Fibroblast of the conjunctiva (primary cell): ENCODE measurements around the gene LRP1-AS.
A peak's percentile ranks its signal among the peaks of the same experiment; 100 is the strongest.

Source experiments
- DNase-seq: peaks from one replicate; pipeline ENCODE4 v3.0.0-alpha.2; 2010; ENCODE audit warnings: low read depth

The LRP1-AS gene

DNA sequence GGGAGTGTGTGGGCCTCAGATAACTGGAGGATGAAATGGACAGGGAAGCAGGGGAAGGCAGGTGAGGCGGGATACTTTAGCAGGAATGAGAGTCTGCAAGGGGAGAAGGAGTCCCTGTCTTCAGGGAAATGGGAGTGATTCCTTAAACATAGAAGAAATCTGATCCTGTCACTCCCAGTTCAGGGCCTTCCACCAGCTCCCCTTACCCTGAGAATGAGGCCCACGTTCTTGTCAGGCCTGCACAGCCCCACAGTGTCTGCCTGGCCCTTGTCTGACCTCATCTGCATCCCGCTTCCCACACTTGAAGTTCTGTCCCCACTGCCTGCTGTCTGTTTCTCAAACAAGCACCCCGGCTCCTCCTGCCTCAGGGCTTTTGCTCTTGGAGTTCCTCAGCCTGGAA lies 12.6 kb upstream of the LRP1-AS start:
- no peak for DNase-seq

DNA sequence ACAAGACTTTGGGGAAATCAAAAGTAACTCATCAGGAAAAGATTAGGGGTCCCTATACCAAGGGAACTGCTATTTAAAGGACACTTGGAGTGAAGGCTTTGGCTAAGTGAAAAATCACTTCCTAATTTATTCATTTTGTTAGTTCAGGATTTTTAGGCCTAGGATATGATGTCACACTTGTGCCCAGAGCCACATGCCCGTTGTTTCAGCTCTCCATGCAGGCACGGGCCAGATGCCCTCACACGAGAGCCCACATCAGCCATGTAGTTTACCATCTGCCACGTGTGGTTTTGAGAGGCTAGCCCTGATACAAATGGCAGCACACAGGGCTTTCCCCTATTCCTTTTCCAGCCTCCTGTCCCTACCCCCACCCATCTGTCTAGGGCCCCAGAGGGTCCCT lies 11.9 kb upstream of the LRP1-AS start:
- no peak for DNase-seq

DNA sequence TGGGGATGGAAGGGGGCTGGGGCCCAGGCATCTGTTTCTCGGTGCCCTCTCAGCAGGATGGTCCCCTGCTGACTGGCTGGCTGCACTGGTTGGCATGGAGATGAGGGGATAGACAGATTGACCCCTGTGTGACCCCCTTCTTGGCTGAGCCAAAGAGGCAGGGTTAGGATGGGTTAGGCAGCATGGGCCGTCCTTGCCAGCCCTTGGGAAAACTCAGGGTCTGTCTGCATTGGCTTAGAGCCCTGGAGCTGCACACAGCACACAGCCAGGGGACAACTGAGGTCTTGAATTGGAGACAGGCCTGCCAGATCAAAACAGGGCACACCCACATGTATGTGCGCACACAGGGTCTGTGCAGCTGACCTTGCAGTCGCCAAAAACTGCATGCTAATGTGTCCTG lies 11.2 kb upstream of the LRP1-AS start:
- no peak for DNase-seq

DNA sequence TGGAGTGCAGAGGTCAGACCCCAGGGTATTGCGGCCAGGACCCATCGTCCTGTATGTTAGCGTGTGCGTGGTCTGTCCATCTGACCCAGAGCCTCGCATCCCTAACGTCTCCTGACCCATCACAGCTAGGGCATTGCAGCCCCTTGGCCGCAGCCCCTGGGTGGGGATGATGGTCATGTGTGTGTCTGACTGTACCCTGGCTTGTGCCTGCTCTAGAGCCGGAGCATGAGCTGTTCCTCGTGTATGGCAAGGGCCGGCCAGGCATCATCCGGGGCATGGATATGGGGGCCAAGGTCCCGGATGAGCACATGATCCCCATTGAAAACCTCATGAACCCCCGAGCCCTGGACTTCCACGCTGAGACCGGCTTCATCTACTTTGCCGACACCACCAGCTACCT lies 10.8 kb upstream of the LRP1-AS start:
- no peak for DNase-seq

DNA sequence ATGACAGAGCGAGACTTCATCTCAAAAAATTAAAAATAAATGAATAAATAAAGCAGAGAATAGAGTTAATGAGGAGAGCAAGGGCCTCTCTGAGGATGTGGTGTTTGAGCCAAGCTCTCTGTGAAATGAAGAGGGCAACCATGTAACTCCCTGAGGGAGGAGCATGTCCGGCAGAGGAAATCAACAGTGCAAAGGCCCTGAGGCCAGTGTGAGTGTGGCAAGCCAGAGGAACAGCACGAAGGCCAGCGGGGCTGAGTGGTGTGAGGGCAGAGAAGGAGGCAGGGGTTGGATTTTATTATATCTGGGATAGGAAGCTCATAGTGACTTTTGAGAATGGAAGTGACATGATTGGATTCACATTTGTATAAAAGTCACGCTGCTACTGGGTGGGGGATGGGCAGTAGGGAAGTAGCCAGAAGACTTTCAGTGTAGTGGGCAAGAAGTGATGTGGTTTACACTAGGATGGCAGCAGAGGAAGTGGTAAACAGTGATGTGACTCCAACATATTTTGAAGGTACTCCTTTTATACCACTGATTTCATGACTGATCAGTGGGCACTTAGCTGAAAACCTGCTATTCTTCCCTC lies 10.3 kb upstream of the LRP1-AS start:
- no peak for DNase-seq

DNA sequence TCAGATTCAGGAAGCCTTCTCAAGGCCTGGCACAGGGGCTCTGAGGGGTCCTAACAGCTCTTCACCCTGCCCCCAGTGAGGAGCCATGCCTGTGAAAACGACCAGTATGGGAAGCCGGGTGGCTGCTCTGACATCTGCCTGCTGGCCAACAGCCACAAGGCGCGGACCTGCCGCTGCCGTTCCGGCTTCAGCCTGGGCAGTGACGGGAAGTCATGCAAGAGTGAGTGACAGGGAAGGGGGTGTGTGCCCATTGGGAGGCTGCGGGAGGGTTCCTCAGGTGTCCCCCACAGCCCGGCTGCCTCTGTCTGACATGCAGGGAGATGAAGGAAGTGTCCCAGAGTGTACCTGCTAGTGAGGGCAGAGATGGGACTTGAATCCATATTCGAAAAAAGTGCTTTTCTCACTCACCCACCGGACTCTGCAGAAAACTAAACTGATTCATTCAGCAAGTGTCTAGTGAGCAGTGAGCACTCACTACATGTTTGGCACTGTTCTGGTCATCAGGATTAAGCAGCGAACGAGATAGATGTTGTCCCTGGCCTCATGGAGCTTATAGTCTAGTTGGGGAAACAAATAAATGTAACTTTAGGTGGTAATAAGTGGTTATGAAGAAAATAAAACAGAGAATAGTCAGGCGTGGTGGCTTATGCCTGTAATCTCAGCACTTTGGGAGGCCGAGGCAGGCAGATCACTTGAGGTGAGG lies 9.4 kb upstream of the LRP1-AS start:
- DNase-seq = no peak

DNA sequence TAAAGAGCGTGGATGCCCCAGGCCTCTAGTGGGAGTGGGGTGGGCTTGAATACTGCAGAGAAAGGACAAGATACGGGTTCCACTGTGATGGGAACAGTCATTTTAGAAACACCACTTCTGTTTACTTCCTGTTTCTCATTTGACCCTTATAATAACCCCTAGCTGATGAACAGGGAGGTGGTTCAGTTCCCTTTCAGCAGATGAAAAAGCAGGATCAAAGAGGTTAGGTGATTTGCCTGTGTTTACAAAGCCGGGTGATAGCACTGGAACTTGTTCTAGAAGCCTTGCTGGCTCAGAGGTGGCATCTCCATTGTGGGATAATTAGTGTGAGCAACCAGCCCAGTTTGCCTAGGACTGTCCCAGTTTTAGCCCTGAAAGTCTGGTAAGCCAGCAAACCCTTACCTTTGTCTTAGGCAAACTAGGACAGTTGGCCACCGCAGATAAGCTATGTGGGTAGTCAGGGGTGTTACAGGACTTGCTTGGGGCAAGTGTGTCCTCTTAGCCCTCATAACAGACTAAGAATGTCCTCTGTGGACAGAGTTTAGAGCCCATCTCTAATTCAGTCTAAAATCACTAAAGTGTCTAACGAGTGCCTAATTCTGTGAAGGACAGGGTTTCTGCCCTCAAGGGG lies 7.5 kb upstream of the LRP1-AS start:
- no peak for DNase-seq

DNA sequence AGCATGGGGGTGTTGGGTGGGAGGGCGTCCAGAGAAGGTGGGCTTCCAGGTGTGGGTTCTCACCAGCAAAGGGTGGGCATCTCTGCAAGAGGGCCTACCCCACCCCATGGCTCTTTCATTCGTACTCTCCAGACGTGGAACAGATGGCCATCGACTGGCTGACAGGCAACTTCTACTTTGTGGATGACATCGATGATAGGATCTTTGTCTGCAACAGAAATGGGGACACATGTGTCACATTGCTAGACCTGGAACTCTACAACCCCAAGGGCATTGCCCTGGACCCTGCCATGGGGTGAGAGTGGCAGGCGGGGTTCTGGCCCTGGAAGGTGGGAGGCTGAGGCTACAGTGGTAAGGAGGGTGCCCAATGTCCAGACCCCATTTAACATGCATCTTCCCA lies 6.7 kb upstream of the LRP1-AS start:
- DNase-seq = no peak

DNA sequence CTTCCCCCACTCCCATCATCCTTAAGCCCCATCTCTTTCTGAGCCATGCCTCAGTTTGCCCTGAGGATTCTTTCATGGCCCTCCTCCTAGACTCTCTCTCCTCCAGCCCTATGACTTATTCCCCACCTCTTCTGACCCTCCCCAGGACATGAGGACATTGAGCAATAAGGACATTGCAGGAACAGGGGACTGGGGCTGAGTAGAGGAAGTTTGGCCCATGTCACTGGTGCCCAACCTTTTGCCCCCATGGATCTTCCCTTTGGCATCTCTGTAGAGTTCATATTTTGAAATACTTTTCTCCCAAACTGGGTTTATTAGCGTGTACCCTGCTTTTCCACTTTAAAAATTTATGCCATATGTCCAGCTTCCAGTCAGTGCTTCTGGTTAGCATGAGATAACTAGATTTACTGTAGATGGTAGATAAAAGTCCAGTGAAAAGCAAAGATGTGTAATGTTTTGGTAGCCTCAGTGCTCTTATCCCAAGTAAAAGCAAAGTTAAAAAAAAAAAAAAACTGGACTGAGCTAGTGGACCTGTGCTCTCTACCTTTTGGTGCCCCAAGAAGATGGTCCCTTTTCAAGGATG lies 6.1 kb upstream of the LRP1-AS start:
- no peak for DNase-seq

DNA sequence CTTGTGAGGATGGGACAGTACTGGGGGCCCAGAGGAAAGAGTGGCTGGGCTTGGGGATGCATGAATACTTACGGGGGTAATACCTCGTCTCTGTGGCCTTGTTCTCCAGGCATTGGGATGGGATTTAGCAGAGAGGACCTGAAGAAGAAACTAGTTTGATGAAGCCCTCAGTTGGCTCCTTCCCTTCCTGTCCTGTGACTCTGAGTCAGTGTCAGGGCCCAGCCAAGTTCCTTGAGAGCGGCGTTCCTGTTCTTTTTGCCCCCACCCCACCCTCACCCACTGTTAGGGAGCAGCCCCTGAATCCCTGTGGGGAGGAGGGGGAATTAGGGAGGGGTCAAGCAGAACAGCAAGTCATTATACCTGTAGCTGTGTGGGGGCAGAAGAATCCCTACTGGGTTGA lies 5.2 kb upstream of the LRP1-AS start:
- no peak for DNase-seq

DNA sequence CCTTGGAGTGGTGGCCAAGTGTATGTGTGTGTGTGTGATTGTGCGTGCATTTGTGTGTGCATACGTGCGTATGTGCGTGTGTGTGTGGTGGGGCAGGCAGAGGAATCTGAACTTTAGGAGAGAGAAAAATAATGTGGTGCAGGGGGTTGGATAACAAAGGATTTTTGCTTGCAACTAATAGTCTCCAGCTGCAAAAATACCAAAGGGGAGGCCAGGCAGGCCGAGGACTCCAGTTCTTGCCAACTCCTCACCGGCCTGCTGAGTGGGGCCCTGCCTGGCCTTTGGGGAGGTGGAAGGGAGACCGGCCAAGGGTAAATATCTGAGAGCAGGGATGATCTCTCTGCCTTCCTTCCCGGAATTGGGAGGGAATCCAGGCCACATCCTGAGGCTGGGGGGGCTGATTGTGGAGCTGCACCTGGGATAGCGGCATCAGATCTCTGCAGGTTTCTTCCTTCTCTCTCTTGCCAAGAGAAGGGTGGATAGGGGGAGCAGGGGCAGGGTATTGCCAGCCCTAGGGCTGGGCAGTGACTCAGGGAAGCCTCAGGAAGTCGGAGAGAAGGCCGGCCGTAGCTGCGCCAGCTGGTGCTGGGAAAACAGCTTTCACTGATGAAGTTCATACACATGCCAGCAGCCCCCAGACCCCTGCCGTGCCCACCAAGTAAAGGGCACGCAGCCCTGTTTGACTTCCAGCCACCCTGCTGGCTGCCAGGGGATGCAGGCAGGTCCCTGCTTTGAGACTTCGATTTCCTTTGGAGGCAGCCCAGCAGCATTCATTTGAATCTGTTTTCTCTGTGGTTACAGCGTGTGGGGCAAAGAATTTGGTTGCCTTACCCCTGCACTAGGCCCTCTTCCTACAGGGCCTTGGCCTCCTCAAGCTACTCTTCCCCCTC lies 4.6 kb upstream of the LRP1-AS start:
- peak; percentile 87 for DNase-seq

DNA sequence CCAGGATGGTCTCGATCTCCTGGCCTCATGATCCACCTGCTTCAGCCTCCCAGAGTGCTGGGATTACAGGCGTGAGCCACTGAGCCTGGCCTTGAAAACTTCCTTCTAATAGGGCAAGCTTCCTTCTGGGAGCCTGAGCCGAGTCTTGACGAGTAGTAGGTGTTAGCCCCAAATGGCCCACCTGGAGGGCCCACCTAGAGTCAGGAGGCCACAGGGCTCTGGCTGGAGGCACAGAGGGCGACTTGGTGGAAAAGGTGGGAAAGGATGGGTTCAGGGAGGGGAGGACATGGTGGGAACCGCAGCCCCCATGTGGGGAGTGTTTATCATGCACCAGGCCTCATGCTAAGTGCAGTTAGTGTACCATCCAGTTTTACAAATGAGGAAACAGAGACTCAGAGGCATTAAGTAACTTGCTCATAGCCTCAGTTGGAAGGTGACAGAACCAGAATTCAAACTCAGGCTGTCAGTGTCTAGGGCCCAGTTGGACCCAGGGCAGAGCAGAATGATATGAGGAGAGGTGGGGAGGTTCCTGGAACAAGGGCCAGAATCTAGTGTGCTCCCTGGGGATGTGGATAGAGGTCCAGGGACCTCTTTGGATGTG lies 3.1 kb upstream of the LRP1-AS start:
- no peak for DNase-seq

DNA sequence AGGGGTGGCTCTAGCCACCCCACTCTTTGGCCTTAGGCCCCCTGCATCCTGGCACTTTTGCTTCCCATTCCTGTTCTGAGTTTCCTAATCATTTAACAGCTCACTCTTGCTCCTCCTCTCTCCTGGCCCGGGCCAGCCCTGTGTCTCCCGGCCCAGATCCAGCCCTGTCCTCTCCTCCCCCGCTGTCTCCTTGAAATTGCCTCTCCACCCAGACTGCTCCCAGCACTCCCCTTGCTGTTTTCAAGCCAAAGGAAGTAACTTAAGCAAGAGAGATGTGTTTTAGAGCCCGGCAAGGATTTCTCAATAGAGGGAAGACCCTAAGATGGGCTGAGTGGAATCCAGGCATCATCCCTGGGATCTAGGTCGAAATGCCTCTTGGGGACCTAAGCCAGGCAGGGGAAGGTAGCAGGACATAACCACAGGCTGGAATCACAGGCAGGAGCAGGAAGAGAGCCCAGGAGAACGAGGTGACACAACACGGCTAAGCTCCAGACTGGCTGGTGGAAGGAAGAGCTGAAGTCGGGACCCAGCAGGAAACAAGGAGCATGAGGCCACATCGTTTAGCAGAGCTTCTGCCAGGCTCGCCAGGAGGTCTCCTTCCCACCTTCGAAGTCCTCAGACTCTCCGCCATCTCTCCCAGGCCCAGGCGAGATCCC lies 2.0 kb upstream of the LRP1-AS start:
- peak; percentile 81 for DNase-seq

DNA sequence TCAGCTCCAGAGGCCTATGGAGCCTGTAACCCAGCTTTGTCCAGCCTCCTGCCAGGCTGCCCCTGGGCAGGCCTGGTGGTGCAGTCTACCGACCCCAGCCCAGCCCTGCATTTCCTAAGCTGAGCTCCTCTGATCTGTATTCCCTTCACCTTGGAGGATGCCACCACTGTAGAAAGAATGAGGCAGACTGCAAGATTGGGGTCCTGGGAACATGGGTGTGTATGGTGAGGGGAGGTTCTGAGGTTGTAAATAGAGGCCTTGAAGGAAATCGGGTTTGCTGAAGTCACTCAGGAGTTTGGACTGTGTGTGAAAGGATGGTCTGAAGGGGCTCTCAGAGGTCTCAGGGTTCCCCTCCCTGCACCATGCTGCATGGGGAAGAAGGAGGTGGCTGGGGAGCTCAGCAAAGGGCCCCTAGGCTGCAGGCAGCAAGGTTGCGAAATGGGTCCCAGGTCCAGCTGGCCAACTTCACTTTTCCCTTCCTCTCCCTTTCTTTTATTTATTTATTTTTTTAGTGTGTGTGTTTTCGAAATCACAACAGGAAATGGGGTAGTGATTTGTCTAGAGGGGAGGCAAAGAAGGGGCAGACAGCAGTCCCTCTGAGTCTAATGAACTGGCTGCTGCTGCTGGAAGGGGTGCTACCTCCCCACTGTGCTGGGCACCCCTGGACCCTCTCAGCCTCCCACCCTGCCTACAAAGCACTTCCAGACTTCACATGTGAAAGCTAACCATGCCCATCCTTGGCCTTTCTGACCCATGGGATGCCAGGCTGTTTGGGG lies 1.2 kb upstream of the LRP1-AS start:
- no peak for DNase-seq

DNA sequence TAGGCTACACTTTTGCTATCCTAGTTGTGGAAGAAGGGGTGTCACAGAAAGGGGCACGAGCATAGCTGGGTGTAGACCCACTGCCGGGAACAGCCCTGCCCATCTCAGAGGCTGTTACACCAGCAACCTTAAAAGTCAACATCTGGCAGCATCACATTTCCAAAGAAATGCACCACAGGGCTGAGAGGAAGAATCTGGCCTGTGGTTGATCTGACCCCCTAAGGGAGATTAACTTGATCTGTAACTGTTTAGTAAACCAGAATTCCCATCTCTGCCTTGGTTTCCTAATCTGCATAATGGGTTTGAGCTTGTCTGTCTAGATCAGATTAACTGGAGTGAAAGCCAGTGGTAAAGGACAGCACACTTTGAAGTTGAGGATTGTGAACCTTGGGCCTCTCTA lies 1.3 kb downstream of the LRP1-AS start:
- no peak for DNase-seq

DNA sequence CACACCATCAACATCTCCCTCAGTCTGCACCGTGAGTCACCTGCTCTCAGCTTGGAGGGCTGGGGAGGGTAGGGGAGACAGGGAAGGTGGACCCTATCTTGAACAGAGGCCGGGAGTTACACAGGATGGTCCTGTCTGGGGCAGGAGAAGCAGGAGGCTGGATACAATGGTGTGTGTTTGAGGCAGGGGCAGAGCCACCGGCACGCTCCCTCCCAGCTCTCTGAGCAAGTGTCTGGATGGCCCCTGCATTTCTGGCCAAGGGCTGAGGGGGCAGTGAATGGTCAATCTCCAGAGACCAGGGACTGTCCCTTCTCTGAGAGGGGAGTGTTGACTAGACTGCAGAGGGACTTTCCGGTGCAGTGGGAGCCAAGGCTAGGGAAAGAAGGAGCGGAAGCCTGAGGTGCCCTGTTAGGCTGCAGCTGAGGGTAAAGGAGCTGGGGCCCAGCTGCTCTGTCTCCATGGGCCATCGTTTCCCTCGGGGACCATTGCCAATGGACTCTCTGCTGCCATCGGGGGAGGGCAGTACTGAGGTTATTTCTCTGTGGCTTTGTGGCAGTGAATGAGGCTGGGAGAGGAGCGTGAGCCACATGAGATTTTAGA lies 1.9 kb downstream of the LRP1-AS start:
- no peak for DNase-seq

DNA sequence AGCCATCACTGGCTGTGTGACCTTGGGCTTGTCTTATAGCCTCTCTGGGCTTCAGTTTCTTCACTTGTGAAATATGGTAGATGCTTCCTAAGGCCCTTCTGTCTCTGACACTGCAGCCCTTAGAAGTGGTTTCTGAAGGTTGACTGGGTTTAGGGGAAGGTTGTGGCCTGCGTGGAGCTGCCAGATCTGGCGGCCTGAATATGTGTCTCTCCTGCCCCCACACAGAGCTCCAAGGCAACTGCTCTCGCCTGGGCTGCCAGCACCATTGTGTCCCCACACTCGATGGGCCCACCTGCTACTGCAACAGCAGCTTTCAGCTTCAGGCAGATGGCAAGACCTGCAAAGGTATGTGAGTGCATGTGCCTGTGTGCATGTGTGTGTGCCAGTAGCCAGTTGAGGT lies 4.0 kb downstream of the LRP1-AS start:
- no peak for DNase-seq

DNA sequence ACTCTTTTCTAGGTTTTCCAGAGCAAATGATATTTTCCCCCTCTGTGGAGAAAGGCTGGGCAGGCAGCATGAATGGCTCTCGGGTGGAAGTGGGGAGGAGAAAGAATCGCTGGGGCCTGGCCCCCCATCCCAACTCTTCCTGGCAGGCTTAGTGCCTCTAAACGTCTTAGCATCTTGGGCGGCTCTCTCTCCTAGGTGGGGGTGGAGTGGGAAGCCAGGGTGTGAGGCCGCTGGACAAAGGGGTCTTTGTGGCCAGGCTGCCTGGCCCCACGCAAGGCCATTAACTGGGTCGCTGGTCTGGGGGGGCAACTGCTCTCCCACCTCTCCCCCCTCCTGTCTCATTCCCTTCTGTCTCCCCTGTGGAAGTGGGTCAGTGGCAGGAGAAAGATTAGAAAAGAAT lies 4.7 kb downstream of the LRP1-AS start:
- no peak for DNase-seq

DNA sequence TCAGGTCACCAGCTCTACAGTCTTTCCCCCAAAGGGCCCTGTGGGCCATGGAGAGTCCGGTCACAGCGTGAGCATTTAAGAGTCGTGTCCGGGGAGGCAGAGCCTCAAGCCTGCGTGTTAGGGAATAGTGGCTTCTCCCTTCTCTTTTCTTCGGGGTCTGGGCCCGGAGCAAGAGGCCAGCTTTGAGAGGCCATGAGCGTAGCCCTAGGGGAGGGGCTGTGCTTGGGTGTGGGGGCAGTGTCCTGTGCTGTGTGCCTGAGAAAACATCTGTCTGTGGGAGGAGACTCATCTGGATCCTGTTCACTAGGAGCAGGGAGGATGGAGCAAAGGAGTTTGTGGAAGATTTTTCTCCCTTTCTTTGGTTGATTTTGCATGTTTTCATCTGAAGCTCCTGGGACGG lies 5.3 kb downstream of the LRP1-AS start:
- no peak for DNase-seq

DNA sequence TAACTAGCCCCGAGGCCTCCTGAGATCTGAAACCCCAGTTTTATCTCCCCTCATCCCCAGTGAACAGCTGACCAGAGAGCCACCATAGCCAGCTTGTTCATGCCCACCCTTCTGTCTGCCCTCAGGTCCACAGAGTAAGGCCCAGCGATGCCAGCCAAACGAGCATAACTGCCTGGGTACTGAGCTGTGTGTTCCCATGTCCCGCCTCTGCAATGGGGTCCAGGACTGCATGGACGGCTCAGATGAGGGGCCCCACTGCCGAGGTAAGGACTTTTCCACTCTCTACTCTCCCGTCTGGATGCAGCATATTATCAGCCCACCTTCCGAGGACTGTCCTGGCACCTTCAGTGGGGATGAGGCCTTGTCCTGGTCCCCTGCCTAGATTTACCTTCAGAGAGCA lies 6.2 kb downstream of the LRP1-AS start:
- no peak for DNase-seq
